GM23338 (cell line): ENCODE measurements around the gene PPP2R1B. TPM values are rescaled to one million over a fixed set of nuclear protein-coding genes. Genes with fewer than 3 reads are reported as not detected.

ENCODE experiments used
- ATAC-seq: fragments of 200-7000 bp; cut with Tn5 transposase; 3 replicates; pipeline ENCODE4 v1.9.1; 2020
- DNase-seq: peaks from one replicate; pipeline ENCODE4 v3.0.0-alpha.2; 2015; ENCODE audit warnings: low spot score
- H2AFZ ChIP-seq: fragments of 200-600 bp; sonication (generic); 2 replicates; pipeline ENCODE4 v1.8.0; 2016; ENCODE audit warnings: antibody characterized with exemption, mild to moderate bottlenecking, moderate library complexity
- H3F3A ChIP-seq: fragments of 200-600 bp; sonication (generic); replicated peaks from 2 replicates; pipeline ENCODE4 v1.8.0; 2017; ENCODE audit warnings: antibody characterized with exemption, mixed run types, low read depth
- H3K27ac ChIP-seq: fragments of 200-600 bp; sonication (generic); 2 replicates; pipeline ENCODE4 v1.6.1; 2016; ENCODE audit warnings: low read depth
- H3K27me3 ChIP-seq: fragments of 200-600 bp; sonication (generic); 2 replicates; pipeline ENCODE4 v1.8.0; 2016; ENCODE audit warnings: mild to moderate bottlenecking, mixed run types, moderate library complexity; ENCODE audit not compliant: insufficient read depth
- H3K36me3 ChIP-seq: fragments of 200-600 bp; sonication (generic); 2 replicates; pipeline ENCODE4 v1.8.0; 2016; ENCODE audit warnings: mild to moderate bottlenecking; ENCODE audit not compliant: insufficient read depth
- H3K4me1 ChIP-seq: fragments of 200-600 bp; sonication (generic); 2 replicates; pipeline ENCODE4 v1.8.0; 2016; ENCODE audit warnings: mild to moderate bottlenecking, moderate library complexity; ENCODE audit not compliant: insufficient read depth
- H3K4me2 ChIP-seq: fragments of 200-600 bp; sonication (generic); 2 replicates; pipeline ENCODE4 v1.7.1; 2017; ENCODE audit warnings: mixed run types
- H3K4me3 ChIP-seq: fragments of 200-600 bp; sonication (generic); 2 replicates; pipeline ENCODE4 v1.6.1; 2016; ENCODE audit warnings: mixed run types
- H3K79me2 ChIP-seq: fragments of 200-600 bp; sonication (generic); replicated peaks from 2 replicates; pipeline ENCODE4 v1.8.0; 2017; ENCODE audit warnings: mild to moderate bottlenecking; ENCODE audit not compliant: insufficient read depth
- H3K9me2 ChIP-seq: fragments of 200-600 bp; sonication (generic); 2 replicates; pipeline ENCODE4 v1.8.0; 2017; ENCODE audit not compliant: insufficient read depth
- H4K20me1 ChIP-seq: fragments of 200-600 bp; sonication (generic); replicated peaks from 2 replicates; pipeline ENCODE4 v1.8.0; 2017; ENCODE audit warnings: mild to moderate bottlenecking; ENCODE audit not compliant: insufficient read depth
- H3K27ac Mint-ChIP-seq: 2 replicates; pipeline ENCODE4 v1.8.0; 2020; ENCODE audit warnings: inconsistent platforms, mild to moderate bottlenecking, moderate library complexity, mixed read lengths
- H3K27me3 Mint-ChIP-seq: 3 replicates; pipeline ENCODE4 v1.8.0; 2022; ENCODE audit warnings: low read depth, mild to moderate bottlenecking, moderate library complexity, mixed read lengths, inconsistent platforms; ENCODE audit not compliant: insufficient read depth, poor library complexity
- H3K36me3 Mint-ChIP-seq: 3 replicates; pipeline ENCODE4 v1.8.0; 2021; ENCODE audit warnings: low read depth, mild to moderate bottlenecking, inconsistent platforms, moderate library complexity, mixed read lengths
- H3K4me1 Mint-ChIP-seq: 3 replicates; pipeline ENCODE4 v1.8.0; 2020; ENCODE audit warnings: mild to moderate bottlenecking, inconsistent platforms, mixed read lengths
- H3K4me3 Mint-ChIP-seq: 3 replicates; pipeline ENCODE4 v1.8.0; 2021; ENCODE audit warnings: moderate library complexity, mild to moderate bottlenecking, inconsistent platforms, mixed read lengths
- H3K9me3 Mint-ChIP-seq: 3 replicates; pipeline ENCODE4 v1.8.0; 2020; ENCODE audit warnings: moderate library complexity, mild to moderate bottlenecking, inconsistent platforms, mixed read lengths
- CREB1 ChIP-seq: fragments of 250-450 bp; sonication (Bioruptor Pico); IDR thresholded peaks from 2 replicates; pipeline ENCODE4 v1.5.0; 2020; ENCODE audit warnings: low read depth, mild to moderate bottlenecking, moderate library complexity
- EZH2 ChIP-seq: fragments of 200-600 bp; sonication (generic); IDR thresholded peaks from one replicate; pipeline ENCODE4 v1.8.0; 2017; ENCODE audit warnings: antibody characterized with exemption, mild to moderate bottlenecking, low read depth; ENCODE audit not compliant: unreplicated experiment
- EZH2phosphoT487 ChIP-seq: fragments of 200-600 bp; sonication (generic); IDR thresholded peaks from one replicate; pipeline ENCODE4 v1.8.1; 2018; ENCODE audit warnings: antibody characterized with exemption; ENCODE audit not compliant: unreplicated experiment
- JUNB ChIP-seq: IDR thresholded peaks from one replicate; pipeline ENCODE4 v1.6.1; 2016; ENCODE audit warnings: antibody characterized with exemption; ENCODE audit not compliant: unreplicated experiment
- NANOG ChIP-seq: IDR thresholded peaks from 2 replicates; pipeline ENCODE4 v1.6.1; 2016; ENCODE audit warnings: antibody characterized with exemption, borderline replicate concordance
- POLR2AphosphoS5 ChIP-seq: IDR thresholded peaks from 2 replicates; pipeline ENCODE4 v1.6.1; 2016; ENCODE audit warnings: antibody characterized with exemption, low read depth
- STAT1 ChIP-seq: IDR thresholded peaks from one replicate; pipeline ENCODE4 v1.6.1; 2016; ENCODE audit warnings: antibody characterized with exemption; ENCODE audit not compliant: unreplicated experiment
- ZNF114 ChIP-seq: fragments of 250-450 bp; sonication (Bioruptor Pico); IDR thresholded peaks from 2 replicates; pipeline ENCODE4 v1.5.0; 2020; ENCODE audit warnings: mild to moderate bottlenecking, moderate library complexity
- ZNF331 ChIP-seq: fragments of 250-450 bp; sonication (Bioruptor Pico); IDR thresholded peaks from 2 replicates; pipeline ENCODE4 v1.5.0; 2020; ENCODE audit warnings: low read depth, mild to moderate bottlenecking, moderate library complexity
- polyA plus RNA-seq: library from polyadenylated mRNA; unstranded; fragments of >200 nt; fragmentation: Nextera tagmentation; extraction: Ambion mirVana; gene quantifications from 2 replicates; pipeline ENCODE4 v1.2.1, GENCODE V29; 2016
- total RNA-seq: library from RNA; depleted of rRNA; stranded (reverse); fragments of >200 nt; shearing (Covaris generic); gene quantifications from 2 replicates; pipeline ENCODE4 v1.2.3, GENCODE V29; 2014
- TF ChIP-seq, protein P1 (sequence below): fragments of 250-450 bp; sonication (Bioruptor Pico); IDR thresholded peaks from 2 replicates; pipeline ENCODE4 v1.5.0; 2020; ENCODE audit warnings: mild to moderate bottlenecking, moderate library complexity
- TF ChIP-seq, protein P2 (sequence below), 2 experiments: fragments of 200-600 bp in 1 of 2; sonication (generic) in 1 of 2; conservative IDR thresholded peaks; 2 replicates each; pipeline versions ENCODE4 v1.5.1 to v1.6.1; 2016 to 2017; ENCODE audit warnings: antibody characterized with exemption in 2 of 2, low read depth in 2 of 2, mild to moderate bottlenecking in 2 of 2, moderate library complexity in 1 of 2
- TF ChIP-seq, protein P3 (sequence below): IDR thresholded peaks from 2 replicates; pipeline ENCODE4 v1.6.1; 2016; ENCODE audit warnings: antibody characterized with exemption
- TF ChIP-seq, protein P4 (sequence below): IDR thresholded peaks from one replicate; pipeline ENCODE4 v1.6.1; 2018; ENCODE audit warnings: antibody characterized with exemption; ENCODE audit not compliant: unreplicated experiment

Gene PPP2R1B
- total and polyA plus RNA-seq, 2 experiments from 2014 or later = 18.5 to 82.0 TPM

DNA sequence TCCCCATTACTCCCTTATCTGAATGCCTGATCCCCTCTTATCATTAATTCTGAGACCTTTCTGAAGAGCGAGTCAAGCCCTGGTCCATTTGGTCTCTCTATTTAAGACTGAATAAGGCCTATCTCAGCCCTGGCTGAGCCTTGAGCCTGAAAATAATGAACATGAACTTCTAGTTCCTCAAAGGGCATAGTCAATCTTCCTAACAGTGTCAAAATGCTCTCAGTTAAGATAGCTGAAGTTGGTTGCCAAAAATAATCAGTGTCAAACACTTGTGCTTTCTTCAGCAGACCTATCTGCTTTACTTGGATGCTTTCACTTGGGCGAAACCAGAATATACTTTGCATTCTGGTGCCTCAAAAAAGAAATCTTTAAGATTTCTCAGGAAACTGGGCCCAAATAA is 42.6 kb upstream of the PPP2R1B start:
- H3K27ac Mint-ChIP-seq = no peak overlapping the region
- no peak overlapping the region for H3K4me3 Mint-ChIP-seq
- no peak overlapping the region for H2AFZ ChIP-seq
- no peak overlapping the region for H3K27ac ChIP-seq
- H3K27me3 ChIP-seq = no peaks in the 10 kb centered on the region
- H4K20me1 ChIP-seq = no peaks in the 10 kb centered on the region
- H3K9me3 Mint-ChIP-seq = no peaks in the 10 kb centered on the region
- H3K36me3 Mint-ChIP-seq = no peaks in the 10 kb centered on the region; the same call in 1 of the 3 replicates
- no peaks in the 10 kb centered on the region for H3K36me3 ChIP-seq
- peaks cover 6% of the 10 kb centered on the region; the same call in 1 of the 2 replicates for H3K4me1 ChIP-seq
- H3K27me3 Mint-ChIP-seq = peaks cover 4% of the 10 kb centered on the region
- H3K9me2 ChIP-seq = no peaks in the 10 kb centered on the region
- peaks cover 6% of the 10 kb centered on the region for H3K4me1 Mint-ChIP-seq
- H3F3A ChIP-seq = no peaks in the 10 kb centered on the region
- no peak overlapping the region for H3K4me2 ChIP-seq
- ATAC-seq (no peak), DNase-seq (no peak)
- TF ChIP-seq STAT1 = no peak
- TF ChIP-seq ZNF114 (CRISPR knock-in tag) = no peak
- no peak for TF ChIP-seq JUNB
- TF ChIP-seq, protein P1, sequence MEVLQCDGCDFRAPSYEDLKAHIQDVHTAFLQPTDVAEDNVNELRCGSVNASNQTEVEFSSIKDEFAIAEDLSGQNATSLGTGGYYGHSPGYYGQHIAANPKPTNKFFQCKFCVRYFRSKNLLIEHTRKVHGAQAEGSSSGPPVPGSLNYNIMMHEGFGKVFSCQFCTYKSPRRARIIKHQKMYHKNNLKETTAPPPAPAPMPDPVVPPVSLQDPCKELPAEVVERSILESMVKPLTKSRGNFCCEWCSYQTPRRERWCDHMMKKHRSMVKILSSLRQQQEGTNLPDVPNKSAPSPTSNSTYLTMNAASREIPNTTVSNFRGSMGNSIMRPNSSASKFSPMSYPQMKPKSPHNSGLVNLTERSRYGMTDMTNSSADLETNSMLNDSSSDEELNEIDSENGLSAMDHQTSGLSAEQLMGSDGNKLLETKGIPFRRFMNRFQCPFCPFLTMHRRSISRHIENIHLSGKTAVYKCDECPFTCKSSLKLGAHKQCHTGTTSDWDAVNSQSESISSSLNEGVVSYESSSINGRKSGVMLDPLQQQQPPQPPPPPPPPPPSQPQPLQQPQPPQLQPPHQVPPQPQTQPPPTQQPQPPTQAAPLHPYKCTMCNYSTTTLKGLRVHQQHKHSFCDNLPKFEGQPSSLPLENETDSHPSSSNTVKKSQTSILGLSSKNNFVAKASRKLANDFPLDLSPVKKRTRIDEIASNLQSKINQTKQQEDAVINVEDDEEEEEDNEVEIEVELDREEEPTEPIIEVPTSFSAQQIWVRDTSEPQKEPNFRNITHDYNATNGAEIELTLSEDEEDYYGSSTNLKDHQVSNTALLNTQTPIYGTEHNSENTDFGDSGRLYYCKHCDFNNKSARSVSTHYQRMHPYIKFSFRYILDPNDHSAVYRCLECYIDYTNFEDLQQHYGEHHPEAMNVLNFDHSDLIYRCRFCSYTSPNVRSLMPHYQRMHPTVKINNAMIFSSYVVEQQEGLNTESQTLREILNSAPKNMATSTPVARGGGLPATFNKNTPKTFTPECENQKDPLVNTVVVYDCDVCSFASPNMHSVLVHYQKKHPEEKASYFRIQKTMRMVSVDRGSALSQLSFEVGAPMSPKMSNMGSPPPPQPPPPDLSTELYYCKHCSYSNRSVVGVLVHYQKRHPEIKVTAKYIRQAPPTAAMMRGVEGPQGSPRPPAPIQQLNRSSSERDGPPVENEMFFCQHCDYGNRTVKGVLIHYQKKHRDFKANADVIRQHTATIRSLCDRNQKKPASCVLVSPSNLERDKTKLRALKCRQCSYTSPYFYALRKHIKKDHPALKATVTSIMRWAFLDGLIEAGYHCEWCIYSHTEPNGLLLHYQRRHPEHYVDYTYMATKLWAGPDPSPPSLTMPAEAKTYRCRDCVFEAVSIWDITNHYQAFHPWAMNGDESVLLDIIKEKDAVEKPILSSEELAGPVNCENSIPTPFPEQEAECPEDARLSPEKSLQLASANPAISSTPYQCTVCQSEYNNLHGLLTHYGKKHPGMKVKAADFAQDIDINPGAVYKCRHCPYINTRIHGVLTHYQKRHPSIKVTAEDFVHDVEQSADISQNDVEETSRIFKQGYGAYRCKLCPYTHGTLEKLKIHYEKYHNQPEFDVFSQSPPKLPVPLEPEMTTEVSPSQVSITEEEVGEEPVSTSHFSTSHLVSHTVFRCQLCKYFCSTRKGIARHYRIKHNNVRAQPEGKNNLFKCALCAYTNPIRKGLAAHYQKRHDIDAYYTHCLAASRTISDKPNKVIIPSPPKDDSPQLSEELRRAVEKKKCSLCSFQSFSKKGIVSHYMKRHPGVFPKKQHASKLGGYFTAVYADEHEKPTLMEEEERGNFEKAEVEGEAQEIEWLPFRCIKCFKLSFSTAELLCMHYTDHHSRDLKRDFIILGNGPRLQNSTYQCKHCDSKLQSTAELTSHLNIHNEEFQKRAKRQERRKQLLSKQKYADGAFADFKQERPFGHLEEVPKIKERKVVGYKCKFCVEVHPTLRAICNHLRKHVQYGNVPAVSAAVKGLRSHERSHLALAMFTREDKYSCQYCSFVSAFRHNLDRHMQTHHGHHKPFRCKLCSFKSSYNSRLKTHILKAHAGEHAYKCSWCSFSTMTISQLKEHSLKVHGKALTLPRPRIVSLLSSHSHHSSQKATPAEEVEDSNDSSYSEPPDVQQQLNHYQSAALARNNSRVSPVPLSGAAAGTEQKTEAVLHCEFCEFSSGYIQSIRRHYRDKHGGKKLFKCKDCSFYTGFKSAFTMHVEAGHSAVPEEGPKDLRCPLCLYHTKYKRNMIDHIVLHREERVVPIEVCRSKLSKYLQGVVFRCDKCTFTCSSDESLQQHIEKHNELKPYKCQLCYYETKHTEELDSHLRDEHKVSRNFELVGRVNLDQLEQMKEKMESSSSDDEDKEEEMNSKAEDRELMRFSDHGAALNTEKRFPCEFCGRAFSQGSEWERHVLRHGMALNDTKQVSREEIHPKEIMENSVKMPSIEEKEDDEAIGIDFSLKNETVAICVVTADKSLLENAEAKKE (CRISPR knock-in tag) = no peak
- TF ChIP-seq, protein P2, sequence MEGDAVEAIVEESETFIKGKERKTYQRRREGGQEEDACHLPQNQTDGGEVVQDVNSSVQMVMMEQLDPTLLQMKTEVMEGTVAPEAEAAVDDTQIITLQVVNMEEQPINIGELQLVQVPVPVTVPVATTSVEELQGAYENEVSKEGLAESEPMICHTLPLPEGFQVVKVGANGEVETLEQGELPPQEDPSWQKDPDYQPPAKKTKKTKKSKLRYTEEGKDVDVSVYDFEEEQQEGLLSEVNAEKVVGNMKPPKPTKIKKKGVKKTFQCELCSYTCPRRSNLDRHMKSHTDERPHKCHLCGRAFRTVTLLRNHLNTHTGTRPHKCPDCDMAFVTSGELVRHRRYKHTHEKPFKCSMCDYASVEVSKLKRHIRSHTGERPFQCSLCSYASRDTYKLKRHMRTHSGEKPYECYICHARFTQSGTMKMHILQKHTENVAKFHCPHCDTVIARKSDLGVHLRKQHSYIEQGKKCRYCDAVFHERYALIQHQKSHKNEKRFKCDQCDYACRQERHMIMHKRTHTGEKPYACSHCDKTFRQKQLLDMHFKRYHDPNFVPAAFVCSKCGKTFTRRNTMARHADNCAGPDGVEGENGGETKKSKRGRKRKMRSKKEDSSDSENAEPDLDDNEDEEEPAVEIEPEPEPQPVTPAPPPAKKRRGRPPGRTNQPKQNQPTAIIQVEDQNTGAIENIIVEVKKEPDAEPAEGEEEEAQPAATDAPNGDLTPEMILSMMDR (conservative IDR thresholded peaks at IDR 0.05; ENCODE audit: low read depth in 2 of 2) = no peak
- no peak for TF ChIP-seq POLR2AphosphoS5
- TF ChIP-seq, protein P3, sequence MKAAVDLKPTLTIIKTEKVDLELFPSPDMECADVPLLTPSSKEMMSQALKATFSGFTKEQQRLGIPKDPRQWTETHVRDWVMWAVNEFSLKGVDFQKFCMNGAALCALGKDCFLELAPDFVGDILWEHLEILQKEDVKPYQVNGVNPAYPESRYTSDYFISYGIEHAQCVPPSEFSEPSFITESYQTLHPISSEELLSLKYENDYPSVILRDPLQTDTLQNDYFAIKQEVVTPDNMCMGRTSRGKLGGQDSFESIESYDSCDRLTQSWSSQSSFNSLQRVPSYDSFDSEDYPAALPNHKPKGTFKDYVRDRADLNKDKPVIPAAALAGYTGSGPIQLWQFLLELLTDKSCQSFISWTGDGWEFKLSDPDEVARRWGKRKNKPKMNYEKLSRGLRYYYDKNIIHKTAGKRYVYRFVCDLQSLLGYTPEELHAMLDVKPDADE = no peak
- no peak for TF ChIP-seq ZNF331 (CRISPR knock-in tag)
- TF ChIP-seq NANOG = no peak
- TF ChIP-seq, protein P4, sequence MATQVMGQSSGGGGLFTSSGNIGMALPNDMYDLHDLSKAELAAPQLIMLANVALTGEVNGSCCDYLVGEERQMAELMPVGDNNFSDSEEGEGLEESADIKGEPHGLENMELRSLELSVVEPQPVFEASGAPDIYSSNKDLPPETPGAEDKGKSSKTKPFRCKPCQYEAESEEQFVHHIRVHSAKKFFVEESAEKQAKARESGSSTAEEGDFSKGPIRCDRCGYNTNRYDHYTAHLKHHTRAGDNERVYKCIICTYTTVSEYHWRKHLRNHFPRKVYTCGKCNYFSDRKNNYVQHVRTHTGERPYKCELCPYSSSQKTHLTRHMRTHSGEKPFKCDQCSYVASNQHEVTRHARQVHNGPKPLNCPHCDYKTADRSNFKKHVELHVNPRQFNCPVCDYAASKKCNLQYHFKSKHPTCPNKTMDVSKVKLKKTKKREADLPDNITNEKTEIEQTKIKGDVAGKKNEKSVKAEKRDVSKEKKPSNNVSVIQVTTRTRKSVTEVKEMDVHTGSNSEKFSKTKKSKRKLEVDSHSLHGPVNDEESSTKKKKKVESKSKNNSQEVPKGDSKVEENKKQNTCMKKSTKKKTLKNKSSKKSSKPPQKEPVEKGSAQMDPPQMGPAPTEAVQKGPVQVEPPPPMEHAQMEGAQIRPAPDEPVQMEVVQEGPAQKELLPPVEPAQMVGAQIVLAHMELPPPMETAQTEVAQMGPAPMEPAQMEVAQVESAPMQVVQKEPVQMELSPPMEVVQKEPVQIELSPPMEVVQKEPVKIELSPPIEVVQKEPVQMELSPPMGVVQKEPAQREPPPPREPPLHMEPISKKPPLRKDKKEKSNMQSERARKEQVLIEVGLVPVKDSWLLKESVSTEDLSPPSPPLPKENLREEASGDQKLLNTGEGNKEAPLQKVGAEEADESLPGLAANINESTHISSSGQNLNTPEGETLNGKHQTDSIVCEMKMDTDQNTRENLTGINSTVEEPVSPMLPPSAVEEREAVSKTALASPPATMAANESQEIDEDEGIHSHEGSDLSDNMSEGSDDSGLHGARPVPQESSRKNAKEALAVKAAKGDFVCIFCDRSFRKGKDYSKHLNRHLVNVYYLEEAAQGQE = no peak
- no peak for TF ChIP-seq EZH2
- TF ChIP-seq CREB1 (CRISPR knock-in tag) = no peak
- no peak for TF ChIP-seq EZH2phosphoT487
- H3K4me3 ChIP-seq = no peak overlapping the region
- no peaks in the 10 kb centered on the region for H3K79me2 ChIP-seq
